HEK293 (cell line): ENCODE measurements around the gene SRPK1.

Experiments used
- CTCF ChIP-seq: fragments of 450-650 bp; formaldehyde crosslinking; IDR thresholded peaks from 2 replicates; pipeline ENCODE4 v1.5.1; 2016; ENCODE audit warnings: missing biosample characterization, missing genetic modification characterization
- KLF9 ChIP-seq: fragments of 450-650 bp; formaldehyde crosslinking; IDR thresholded peaks from 2 replicates; pipeline ENCODE4 v1.5.1; 2016; ENCODE audit warnings: missing biosample characterization, missing genetic modification characterization, low read depth
- ZBTB21 ChIP-seq: fragments of 450-650 bp; formaldehyde crosslinking; IDR thresholded peaks from 2 replicates; pipeline ENCODE4 v1.5.1; 2017; ENCODE audit warnings: missing biosample characterization, missing genetic modification characterization
- ZFP37 ChIP-seq: fragments of 450-650 bp; formaldehyde crosslinking; IDR thresholded peaks from 2 replicates; pipeline ENCODE4 v1.5.1; 2016; ENCODE audit warnings: missing biosample characterization, missing genetic modification characterization
- ZNF121 ChIP-seq: fragments of 450-650 bp; formaldehyde crosslinking; IDR thresholded peaks from 2 replicates; pipeline ENCODE4 v1.5.1; 2016; ENCODE audit warnings: missing biosample characterization, missing genetic modification characterization
- ZNF24 ChIP-seq: fragments of 450-650 bp; formaldehyde crosslinking; IDR thresholded peaks from 2 replicates; pipeline ENCODE4 v1.5.1; 2016; ENCODE audit warnings: missing biosample characterization, missing genetic modification characterization
- ZNF449 ChIP-seq: fragments of 450-650 bp; formaldehyde crosslinking; IDR thresholded peaks from 2 replicates; pipeline ENCODE4 v1.5.1; 2017; ENCODE audit warnings: missing biosample characterization, mild to moderate bottlenecking, missing genetic modification characterization, moderate library complexity
- ZNF639 ChIP-seq: fragments of 450-650 bp; formaldehyde crosslinking; IDR thresholded peaks from 2 replicates; pipeline ENCODE4 v1.5.1; 2016; ENCODE audit warnings: missing biosample characterization, missing genetic modification characterization
- ZNF707 ChIP-seq: fragments of 450-650 bp; formaldehyde crosslinking; IDR thresholded peaks from 2 replicates; pipeline ENCODE4 v1.5.1; 2016; ENCODE audit warnings: missing biosample characterization, missing genetic modification characterization

GRCh38 chr6:35919827-35920751, 809 bp downstream of the SRPK1 start:
- TF ChIP-seq ZFP37 (tag by site-specific recombination) = no peak
- no peak for TF ChIP-seq CTCF (tag by site-specific recombination)
- TF ChIP-seq KLF9 = no peak
- no peak for TF ChIP-seq ZNF639 (tag by site-specific recombination)
- no peak for TF ChIP-seq ZNF24 (tag by site-specific recombination)
- no peak for TF ChIP-seq ZNF707 (tag by site-specific recombination)
- no peak for TF ChIP-seq ZBTB21
- TF ChIP-seq ZNF449 (tag by site-specific recombination) = no peak
- TF ChIP-seq ZNF121 (tag by site-specific recombination) = no peak
